Upper lobe of right lung (tissue), 1 donor: ENCODE data around the gene WDPCP. TPM values are rescaled to one million over a fixed set of nuclear protein-coding genes. Genes with fewer than 3 reads are reported as not detected.

Source experiments
- ATAC-seq: fragments of 200-7000 bp; cut with Tn5 transposase; one replicate; pipeline ENCODE4 v1.9.1; 2020; ENCODE audit warnings: mild to moderate bottlenecking, moderate library complexity
- DNase-seq: peaks from one replicate; pipeline ENCODE4 v3.0.0-alpha.2; 2020
- H3K27ac ChIP-seq: fragments of 200-600 bp; one replicate; pipeline ENCODE4 v1.8.0; 2022
- H3K27me3 ChIP-seq: fragments of 200-600 bp; one replicate; pipeline ENCODE4 v1.8.0; 2022; ENCODE audit warnings: mild to moderate bottlenecking
- H3K36me3 ChIP-seq: fragments of 200-600 bp; one replicate; pipeline ENCODE4 v1.8.0; 2022
- H3K4me1 ChIP-seq: fragments of 200-600 bp; one replicate; pipeline ENCODE4 v1.8.0; 2022
- H3K4me3 ChIP-seq: fragments of 200-600 bp; one replicate; pipeline ENCODE4 v1.8.0; 2022; ENCODE audit warnings: mild to moderate bottlenecking
- H3K9me3 ChIP-seq: fragments of 200-600 bp; one replicate; pipeline ENCODE4 v1.8.0; 2022
- CTCF ChIP-seq: fragments of 200-600 bp; IDR thresholded peaks from one replicate; pipeline ENCODE4 v1.8.0; 2022; ENCODE audit warnings: antibody characterized with exemption
- intact Hi-C: fragments of 100-400 bp; cut with DNase I; formaldehyde crosslinking; loops from one replicate; pipeline ENCODE4 v1.11.0; 2022
- total RNA-seq: library from RNA; stranded (reverse); fragmentation: NEBNext Ultra II Directional; extraction: Animal tissue kit (Norgen Biotek cat#: 25700); gene quantifications from one replicate; pipeline ENCODE4 v1.2.1, GENCODE V29; 2021
- donor health status: DM: no; HTN: yes; CAD: no; lungs with severe emphysema.

Gene WDPCP
- total RNA-seq, 1 donor from 2014 or later: 8.6 TPM

- H3K4me1 ChIP-seq: no peaks in the 10 kb centered on the region
- DNase-seq (no peak), ATAC-seq (no peak)
- H3K4me3 ChIP-seq: no peak overlapping the region
- no peak for TF ChIP-seq CTCF
- no peaks in the 10 kb centered on the region for H3K27me3 ChIP-seq
- intact Hi-C loops: no loop called here
- no peaks in the 10 kb centered on the region for H3K9me3 ChIP-seq
- no peaks in the 10 kb centered on the region for H3K36me3 ChIP-seq
- no peak overlapping the region for H3K27ac ChIP-seq
Observed at GRCh38 chr2:63622751-63623150, 34.5 kb upstream of the WDPCP start.

GRCh38 chr2:63619328-63619727, 31.1 kb upstream of the WDPCP start:
- no peaks in the 10 kb centered on the region for H3K36me3 ChIP-seq

GRCh38 chr2:63617366-63617765, 29.1 kb upstream of the WDPCP start:
- intact Hi-C loops: no loop called here
- ATAC-seq (no peak), DNase-seq (no peak)
- Histone ChIP-seq H3K9me3 (no peaks in the 10 kb centered on the region), H3K36me3 (no peaks in the 10 kb centered on the region), H3K4me1 (no peaks in the 10 kb centered on the region), H3K27ac (no peak overlapping the region), H3K27me3 (no peaks in the 10 kb centered on the region), H3K4me3 (no peak overlapping the region)
- TF ChIP-seq CTCF: no peak

More at GRCh38 chr2:63619328-63619727, 31.1 kb upstream of the WDPCP start:
- ATAC-seq (no peak), DNase-seq (no peak)
- no peaks in the 10 kb centered on the region for H3K9me3 ChIP-seq
- TF ChIP-seq CTCF: no peak
- no peak overlapping the region for H3K4me3 ChIP-seq
- intact Hi-C loops: no loop called here
- no peaks in the 10 kb centered on the region for H3K27me3 ChIP-seq
- H3K4me1 ChIP-seq: no peaks in the 10 kb centered on the region
- no peak overlapping the region for H3K27ac ChIP-seq

GRCh38 chr2:63614983-63615945, 27.0 kb upstream of the WDPCP start:
- intact Hi-C loops: no loop called here
- no peak for TF ChIP-seq CTCF
- H3K27ac ChIP-seq: no peak overlapping the region
- H3K27me3 ChIP-seq: no peaks in the 10 kb centered on the region
- DNase-seq (no peak), ATAC-seq (no peak)
- no peaks in the 10 kb centered on the region for H3K4me1 ChIP-seq
- no peak overlapping the region for H3K4me3 ChIP-seq
- no peaks in the 10 kb centered on the region for H3K36me3 ChIP-seq
- no peaks in the 10 kb centered on the region for H3K9me3 ChIP-seq

- no peak overlapping the region for H3K27ac ChIP-seq
- no peaks in the 10 kb centered on the region for H3K9me3 ChIP-seq
- no peaks in the 10 kb centered on the region for H3K27me3 ChIP-seq
- DNase-seq (no peak), ATAC-seq (no peak)
- H3K4me3 ChIP-seq: no peak overlapping the region
- intact Hi-C loops: no loop called here
- no peaks in the 10 kb centered on the region for H3K4me1 ChIP-seq
- TF ChIP-seq CTCF: no peak
- no peaks in the 10 kb centered on the region for H3K36me3 ChIP-seq
Observed at GRCh38 chr2:63614448-63614968, 26.2 kb upstream of the WDPCP start.
